Measurements from ENCODE around the gene LSS. TPM values are rescaled to one million over a fixed set of nuclear protein-coding genes. Genes with fewer than 3 reads are reported as not detected.
"Not testable (repeated sequence)": the region's sequence is repeated elsewhere in the genome, so short reads cannot be mapped to it uniquely, and the experiment has no call there.

LSS gene
- total RNA-seq, 1 experiment from 2014 or later: 85.5 TPM

DNA sequence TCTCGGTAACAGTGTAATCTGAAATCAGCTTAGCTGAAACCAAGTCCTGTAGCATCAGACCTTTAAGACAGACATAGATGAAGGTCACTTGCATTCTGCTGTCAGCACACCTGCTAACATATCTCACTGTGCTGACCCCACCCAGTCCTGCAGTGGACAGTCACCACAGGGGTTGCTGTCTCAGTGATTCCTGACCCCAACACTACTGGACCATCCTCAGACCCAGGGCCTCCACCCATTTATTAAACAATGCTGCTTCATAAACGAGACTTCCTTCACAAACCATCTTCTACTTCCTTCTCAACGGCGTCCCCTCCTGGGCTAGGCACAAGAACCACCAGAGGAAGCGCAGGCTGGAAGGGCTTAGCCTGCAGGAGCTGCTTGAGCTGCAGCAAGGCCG is 17.8 kb upstream of the LSS start:
- DNase-seq (ENCODE audit: low read depth): no peak

DNA sequence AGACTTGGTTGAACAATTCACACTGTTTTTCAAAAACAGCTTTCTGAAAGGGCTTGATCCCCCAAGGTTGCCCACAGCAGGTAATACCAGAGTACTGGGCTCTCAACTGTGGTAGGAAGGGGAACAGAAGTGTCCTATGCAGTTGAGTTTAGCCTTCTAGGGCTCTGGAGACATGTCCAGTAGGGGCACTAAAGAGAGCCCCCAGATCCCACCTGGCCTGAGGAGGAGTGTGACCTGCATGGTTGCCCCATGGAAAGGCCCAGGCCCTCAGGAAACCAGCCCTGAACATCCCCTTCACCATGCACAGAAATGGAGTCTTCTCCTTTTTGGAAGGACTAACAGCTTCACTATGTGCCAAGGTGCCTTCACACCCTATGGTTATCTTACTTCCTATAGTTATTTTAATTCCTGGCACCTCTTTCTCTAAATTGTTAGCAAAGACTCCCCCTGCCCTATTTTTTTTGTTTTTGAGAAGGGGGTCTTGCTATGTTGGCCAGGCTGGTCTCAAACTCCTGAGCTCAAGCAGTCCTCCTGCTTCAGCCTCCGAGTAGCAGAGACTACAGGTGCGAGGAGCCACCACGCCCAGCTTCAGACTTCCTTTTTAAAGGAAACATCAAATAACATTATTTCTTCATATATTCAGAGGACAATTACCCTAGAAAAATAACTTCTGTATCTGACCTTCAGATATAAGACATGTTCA is 16.8 kb upstream of the LSS start:
- DNase-seq (ENCODE audit: low read depth): no peak

DNA sequence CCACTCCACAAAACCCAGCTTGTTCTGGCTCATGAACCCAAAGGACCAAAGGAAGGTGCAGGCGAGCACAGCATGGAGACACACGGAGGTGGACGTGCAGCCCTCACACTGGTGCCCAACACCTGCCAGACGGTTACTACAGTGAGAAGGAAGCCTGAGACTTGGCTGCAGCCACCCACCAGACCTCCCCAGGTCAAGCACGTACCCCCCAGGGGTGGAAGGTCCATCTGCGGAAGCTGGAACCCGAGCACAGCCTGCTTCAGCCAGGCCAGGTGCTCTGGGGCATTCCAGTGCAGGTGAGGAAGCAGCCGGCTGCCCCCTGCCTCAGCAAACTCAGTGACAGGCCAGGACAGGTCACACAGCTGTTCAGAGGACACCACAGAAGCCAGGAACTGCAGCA is 16.0 kb upstream of the LSS start:
- DNase-seq (ENCODE audit: low read depth): no peak

DNA sequence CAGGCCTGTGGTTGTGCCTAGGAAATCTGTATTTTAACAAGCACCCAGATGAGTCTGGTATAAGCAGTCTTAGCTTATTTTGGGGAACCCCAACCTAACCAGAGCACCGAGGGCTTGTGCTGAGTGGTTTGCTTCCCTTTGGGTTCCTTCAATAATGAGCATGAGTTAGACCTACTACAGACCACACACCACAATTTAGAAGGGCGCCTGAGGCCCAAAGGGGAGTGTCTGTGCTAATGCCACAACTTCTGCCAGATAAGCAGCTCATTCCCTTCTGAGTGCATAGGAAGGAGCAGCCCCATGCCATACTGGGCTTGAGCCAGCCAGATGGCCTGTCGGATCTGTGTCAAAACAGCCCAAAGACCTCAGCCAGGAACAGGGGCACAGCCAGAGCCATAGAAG is 15.4 kb upstream of the LSS start:
- no peak for DNase-seq (ENCODE audit: low read depth)

DNA sequence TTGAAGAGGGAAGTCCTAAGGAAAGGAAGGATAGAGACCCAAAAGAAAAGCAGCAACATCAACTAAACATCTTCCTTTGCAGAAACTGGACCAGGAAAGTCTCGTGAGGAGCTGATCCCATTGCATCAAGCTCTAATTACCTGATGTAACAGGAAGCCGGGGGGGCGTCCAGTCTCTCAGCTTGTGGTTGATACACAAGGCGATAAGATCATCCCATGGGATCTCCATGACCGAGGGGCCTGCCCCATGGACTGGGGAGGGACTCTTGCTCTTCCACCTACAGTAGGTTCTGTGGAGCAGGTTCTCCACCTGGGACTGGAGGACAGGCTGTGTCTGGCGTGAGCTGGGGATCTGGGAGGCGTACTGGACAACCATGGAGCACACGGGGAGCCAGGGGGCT is 14.8 kb upstream of the LSS start:
- no peak for DNase-seq (ENCODE audit: low read depth)

DNA sequence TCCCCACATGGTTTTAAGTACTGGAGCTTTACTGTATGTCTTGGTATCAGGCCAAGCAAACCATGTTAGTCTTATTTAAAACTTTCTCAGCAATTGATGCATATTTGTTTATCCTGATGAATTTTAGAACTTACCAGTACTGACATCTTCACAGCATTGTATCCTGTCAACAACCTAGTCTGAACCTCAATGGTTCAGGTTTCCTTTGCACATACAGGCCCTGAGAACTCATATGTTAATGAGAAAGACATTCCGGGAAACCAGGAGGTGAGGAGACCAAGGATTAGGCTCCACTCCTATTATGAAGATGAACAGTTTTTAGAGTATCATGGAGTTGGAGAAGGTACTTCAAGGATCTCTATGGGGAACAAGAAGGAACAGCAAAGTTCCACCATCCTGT is 13.0 kb upstream of the LSS start:
- not testable (repeated sequence) for DNase-seq (ENCODE audit: low read depth)

DNA sequence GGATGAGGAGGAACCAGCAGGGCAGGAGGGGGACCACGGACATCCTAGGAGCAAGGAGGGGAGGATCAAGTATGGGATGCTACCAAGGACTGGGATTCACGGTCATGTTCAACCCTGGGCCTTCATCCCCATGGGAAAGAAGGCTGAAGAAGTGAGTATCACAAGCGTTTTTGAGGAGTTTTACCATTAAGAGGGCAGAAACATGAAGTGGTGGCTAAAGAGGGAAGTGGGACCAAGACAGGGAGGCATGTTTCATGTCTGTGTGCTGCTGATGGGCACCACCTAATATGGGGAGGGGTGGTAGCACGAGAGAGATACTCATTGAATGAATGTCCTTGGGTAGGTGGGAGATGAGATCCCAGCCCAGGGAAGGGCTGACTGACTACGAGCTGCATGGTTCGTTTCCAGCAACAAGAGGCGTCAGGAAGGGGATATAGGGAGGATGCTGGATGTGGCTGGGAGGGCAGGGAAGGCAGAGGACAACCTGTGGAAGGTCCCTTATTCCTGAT is 11.3 kb upstream of the LSS start:
- no peak for DNase-seq (ENCODE audit: low read depth)

DNA sequence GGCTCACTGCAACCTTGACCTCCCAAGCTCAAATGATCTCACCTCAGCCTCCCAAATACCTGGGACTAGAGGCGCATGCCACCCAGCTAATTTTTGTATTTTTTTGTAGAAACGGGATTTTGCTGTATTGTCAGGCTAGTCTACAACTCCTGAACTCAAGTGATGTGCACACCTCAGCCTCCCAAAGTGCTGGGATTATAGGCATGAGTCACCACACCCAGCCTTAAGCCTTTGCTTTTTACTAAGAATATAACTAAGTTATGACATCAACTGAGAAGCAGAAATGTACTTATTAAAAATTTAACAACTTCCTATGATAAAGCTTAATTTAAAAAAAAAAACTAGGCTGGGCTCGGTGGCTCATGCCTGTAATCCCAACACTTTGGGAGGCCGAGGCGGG is 8.9 kb upstream of the LSS start:
- DNase-seq (ENCODE audit: low read depth): no peak

DNA sequence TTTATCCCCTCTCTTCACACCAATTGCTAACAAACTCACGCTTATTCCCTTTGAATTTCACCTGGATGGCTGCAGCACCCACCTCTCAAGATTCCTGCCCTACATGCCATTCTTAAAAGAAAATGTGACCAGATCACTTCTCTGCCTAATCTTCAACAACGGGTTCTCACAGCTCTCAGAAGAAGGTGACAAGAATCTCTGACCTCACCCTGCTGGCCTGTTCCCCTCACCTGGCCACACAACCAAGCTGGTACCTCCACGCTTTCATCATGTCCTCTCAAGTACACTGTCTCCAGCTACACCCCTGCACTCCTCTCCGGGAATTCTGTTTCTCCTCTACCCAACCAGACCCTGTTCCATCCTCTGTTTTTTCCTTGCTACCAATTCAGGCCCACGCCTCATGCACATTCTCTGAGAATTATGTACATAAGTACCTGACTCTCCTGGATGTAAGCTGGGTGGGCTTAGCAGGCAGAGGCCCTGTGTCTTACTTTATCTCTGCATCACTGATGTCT is 5.9 kb upstream of the LSS start:
- DNase-seq (ENCODE audit: low read depth): no peak

DNA sequence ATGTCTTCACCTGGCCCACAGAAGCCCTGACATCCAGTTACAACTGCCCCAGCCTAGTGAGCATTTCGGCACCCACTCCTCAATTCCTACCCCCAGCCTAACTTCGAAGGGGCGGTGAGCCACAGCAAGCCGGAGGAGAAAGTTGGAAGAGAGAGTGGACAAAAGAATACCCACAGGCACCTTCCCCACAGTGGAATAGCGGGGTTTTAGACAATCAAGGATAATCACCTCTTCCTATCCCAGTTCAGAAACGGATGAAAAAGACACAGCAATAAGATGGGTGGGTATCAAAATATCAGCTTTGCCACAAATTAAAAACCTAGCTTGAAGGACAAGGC is 1.3 kb upstream of the LSS start:
- DNase-seq (ENCODE audit: low read depth): no peak

DNA sequence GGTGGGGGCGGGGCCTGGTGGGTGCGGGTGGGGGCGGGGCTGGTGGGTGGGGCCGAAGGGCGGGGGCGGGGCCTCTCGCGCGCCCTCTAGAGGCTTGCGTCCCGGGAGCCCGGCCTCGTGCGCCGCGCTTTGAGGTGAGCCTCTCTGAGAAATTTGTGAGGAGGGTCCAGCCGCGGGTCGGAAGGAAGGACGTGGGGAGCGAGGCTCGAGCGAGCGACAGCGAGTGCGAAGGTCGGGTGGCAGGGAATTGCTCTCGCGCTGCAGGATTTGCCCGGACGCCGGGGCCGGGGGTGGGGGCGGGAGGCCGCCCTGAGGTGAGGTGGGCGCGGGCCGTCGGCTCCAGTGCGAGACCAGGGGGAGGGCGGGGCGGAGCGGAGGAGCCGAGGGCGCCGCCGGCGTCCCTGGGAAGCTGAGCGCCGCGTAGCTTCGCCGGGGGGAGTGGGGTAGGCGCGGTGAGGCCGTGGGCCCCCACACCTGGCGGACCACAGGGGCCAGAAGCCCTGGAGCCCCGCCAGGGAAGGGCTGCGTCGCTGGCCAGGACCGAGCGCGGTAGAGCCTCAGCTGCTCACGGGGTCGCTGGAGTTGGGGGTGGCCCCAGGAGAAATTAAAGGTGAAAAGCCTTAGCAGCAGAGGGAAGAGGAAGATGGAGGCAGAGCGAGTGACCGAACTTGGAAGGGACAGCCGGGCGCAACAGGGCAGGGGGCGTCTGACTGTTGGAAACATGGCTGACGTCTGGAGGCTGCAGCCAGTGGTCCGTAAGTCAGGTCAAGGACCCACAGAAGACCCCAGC is 754 bp upstream of the LSS start:
- no peak for DNase-seq (ENCODE audit: low read depth)

DNA sequence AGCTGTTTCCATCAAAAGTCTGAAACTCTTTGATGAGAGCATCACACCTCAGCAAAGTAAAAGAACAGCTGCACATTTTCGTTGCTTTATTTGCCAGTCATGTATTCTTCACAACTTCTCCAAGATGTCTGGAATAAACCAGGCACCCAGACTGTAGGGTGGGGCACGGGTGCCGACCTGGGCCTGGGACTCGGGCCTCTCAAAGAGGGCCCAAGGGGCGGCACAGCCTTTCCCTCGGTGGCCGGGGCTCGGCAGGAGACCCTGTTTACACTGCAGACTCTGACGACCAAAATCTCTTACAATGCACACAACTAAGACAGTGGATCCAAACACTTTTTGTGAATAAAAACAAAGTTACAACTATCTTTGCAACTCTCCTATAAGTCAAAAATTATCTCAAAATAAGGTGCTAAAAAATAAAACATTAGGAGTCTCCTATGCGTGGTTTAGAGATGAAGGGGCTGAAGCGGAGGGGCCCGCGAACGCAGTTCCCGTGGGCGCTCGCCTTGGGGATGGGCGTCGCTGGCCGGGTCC is 696 bp downstream of the LSS start:
- no peak for DNase-seq (ENCODE audit: low read depth)

DNA sequence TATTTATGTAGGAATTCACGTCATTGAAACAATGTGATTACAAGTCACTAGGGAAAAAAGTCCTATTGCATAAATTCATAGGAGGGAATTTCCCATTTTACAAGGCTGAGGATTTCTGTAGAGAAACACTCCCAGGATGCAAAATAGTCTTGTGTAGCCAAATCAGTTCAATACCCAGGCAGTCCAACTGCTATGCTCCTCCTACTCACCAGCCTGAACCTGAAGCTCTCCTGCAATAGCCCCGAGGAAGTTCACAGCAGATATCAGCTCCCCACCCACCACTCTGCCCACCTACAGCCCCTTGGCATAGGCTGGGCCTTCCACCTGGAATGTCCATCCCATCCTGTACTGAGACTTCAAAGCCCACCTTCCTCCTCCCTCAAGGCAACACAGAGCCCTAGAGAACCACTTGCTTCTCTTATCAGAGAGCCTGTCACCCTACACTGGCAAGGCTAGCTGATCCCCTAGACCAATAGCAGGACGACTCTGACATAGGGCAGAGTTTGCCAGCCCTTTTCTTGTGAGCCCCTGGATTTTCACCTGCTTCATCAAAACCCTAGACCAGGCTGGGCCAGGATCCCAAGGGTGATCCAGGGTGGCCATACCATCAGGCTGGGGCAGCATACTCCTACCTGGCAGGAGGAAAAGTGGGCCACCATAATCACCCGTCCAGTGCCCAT is 1.5 kb downstream of the LSS start:
- no peak for DNase-seq (ENCODE audit: low read depth)

DNA sequence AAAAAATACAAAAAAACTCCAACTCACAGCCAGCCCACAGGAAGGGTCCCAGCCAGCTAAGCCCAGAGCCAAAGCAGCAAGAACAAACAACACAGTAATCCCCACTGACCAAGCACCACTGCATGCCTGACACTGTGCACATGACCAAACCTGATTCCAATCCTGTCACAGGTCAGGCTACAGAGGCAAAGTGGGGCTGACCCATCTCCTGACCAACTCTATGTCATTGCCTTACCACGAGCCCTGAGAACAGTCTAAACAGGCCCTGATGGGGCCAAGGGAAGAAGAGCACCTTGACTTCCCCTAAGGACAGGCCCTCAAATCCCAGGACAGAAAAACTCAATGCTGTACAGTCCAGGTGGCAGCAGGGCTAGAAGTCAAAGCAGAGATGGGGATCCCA is 2.4 kb downstream of the LSS start:
- no peak for DNase-seq (ENCODE audit: low read depth)

DNA sequence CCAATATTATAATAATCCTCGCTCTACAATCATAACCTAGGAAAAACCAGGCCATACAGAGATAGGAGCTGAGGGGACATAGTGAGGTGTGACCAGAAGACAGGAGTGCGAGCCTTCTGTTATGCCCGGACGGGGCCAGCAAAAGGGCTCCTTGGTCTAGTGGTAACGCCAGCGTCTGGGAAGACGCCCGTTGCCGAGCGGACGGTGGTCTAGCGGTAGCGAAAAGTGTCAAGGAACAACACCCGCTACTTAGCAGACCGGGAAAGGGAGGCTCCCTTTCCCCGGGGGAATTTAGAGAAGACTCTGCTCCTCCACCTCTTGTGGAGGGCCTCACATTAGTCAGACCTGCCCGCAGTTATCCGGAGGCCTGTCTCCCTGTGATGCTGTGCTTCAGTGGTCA is 4.9 kb downstream of the LSS start:
- not testable (repeated sequence) for DNase-seq (ENCODE audit: low read depth)

DNA sequence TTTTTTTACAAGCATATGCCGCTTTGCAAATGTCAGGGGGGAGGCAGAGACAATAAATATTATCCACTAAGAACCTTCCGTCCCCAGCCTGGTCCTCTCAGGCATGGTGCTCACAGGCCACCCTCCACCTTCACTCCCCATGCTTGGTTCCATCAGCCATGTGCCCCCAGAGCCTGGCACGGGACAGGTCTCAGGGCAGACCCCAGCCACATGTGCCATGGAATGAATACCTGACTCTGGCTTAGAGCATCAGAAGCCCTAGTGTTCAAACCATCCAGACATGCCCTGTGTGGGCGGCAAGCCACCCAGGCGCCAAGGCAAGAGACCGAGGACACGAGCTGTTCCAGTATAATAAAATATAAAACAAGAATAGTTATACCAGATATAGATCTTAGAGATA is 5.4 kb downstream of the LSS start:
- no peak for DNase-seq (ENCODE audit: low read depth)

DNA sequence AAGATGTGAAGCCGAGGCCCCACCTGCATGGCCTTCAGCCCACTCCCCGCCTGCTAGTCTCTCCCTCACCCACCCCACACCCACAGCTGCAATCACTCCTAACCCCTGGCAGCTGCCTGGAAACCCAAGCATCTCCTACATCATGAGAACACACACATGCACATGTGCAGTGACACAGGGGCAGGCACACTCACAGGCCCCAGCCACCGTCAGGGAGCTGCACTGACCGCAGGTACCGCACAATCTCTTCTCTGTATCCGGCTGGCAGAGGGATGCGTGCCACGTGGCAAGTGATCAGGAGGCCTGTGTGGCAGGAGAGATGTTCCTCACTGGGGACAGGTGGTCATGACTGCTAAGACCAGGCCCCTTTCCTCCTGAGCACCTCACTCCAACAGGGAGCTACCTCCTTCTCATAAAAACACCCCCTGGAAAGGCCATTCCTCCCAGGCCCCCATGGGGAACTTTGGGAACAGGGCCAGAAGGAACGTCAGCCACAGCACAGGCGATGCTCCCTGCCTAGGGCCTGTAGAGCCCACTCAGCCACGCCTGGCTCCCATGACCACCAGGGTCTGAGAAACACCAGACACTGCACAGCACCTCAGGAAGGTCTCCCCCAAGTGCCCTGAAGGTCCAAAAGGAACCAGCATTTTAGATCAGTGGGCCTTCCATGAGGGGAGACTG is 6.0 kb downstream of the LSS start:
- no peak for DNase-seq (ENCODE audit: low read depth)

DNA sequence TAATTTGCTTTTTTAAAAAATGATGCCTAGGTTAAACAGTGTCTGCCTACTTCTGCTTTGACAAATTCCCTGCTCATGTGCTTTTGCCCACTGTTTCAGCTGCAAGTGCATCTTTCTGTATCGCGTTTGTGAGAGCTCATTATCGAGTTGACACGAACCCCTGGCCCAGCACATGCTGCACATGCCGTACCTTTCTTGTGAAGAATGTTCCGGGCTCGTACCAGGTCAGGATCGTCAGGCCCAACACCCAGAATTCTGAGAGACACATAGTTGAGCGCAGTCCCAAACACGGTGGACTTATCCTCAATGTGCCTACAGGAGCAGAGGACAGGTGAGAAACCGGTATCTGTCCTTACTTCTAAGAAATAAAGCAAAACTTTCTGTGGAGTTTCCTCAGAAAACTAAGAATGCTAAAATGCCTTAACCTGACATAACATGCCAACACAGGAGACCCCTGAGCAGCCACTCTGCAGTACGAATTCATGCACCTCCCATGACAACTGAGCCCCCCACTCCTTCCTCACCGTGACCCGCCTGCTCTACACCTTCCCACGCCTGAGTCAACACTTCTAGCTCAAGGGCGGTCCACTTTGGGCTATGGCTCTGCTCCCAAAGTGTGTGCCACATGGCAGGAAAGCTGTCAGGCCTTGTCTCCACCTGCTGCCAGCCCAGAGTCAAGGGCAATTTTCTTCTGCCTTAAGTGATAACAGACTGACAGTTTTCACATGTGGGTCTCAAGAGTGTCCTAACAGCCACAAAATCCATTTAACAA is 6.7 kb downstream of the LSS start:
- no peak for DNase-seq (ENCODE audit: low read depth)

DNA sequence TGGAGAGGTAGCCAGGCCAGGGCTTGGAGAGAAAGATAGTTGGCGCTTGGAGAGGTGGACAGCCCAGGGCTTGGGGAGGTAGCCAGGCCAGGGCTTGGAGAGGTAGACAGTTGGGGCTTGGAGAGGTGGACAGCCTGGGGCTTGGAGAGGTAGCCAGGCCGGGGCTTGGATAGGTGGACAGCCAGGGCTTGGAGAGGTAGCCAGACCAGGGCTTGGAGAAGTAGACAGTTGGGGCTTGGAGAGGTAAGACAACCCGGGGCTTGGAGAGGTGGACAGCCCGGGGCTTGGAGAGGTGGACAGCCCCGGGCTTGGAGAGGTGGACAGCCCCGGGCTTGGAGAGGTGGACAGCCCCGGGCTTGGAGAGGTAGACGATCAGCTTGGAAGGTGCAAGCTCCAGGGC is 7.7 kb downstream of the LSS start:
- DNase-seq (ENCODE audit: low read depth): no peak

DNA sequence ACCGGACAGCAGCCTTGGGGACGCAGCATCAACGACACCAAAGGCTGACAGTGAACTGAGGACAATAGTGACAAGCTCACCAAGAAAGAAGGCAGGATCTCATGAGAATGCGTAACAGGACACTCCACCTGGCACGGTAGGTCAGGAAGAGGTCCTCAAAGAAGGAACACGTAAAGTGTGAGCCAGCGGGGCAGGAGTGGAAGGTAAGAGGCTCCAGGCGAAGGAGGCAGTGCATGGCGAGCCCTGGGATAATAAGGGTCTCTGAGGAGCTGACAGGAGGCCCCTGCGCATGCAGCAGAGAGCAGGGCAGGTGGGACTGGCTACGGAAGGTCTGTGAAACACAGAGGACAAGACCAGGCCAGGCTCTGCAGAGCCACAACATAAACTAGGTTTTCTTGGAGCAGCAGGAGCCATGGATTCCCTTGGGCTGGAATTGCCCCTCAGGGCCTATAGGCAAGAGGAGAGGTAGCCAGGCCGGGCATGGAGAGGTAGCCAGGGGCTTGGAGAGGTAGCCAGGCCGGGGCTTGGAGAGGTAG is 8.2 kb downstream of the LSS start:
- no peak for DNase-seq (ENCODE audit: low read depth)

Data from HT1080 (cell line).